Endothelial cell of umbilical vein (primary cell): ENCODE measurements around the gene MTRF1L. TPM values are rescaled to one million over a fixed set of nuclear protein-coding genes. Genes with fewer than 3 reads are reported as not detected.

Source experiments
- BruUV-seq: library from RNA; stranded (reverse); fragments of 400-500 nt; replicated peaks from 2 replicates; lab custom pipeline; 2021; lab: Mats Ljungman, UMichigan
- CTCF ChIA-PET: fragments of 300-600, 350-600 bp; sonication (Branson Sonifier 250); formaldehyde crosslinking; loops from one replicate; lab custom pipeline; 2021; ENCODE audit warnings: antibody characterized with exemption, inconsistent platforms; lab: Charles Lee
- POLR2A ChIA-PET: fragments of 300-600, 350-600 bp; sonication (Branson Sonifier 250); formaldehyde crosslinking; loops from one replicate; lab custom pipeline; 2021; ENCODE audit warnings: antibody characterized with exemption, inconsistent platforms; lab: Charles Lee
- DNase-seq: peaks from one replicate; pipeline ENCODE4 v3.0.0-alpha.2; 2011; ENCODE audit warnings: low read depth, low spot score
- FAIRE-seq: peaks from 2 replicates; lab custom pipeline; 2011; peaks lifted over from hg19 to GRCh38; lab: Jason Lieb, UNC
- H2AFZ ChIP-seq: 2 replicates; pipeline ENCODE4 v1.6.0; 2012; ENCODE audit warnings: low read depth, low read length, control low read depth, inconsistent platforms
- H3K27ac ChIP-seq: 2 replicates; pipeline ENCODE4 v1.5.1; 2011; ENCODE audit warnings: low read depth, mild to moderate bottlenecking, control low read depth, low read length, moderate library complexity; ENCODE audit not compliant: insufficient read depth
- H3K27me3 ChIP-seq, 2 experiments: 2 replicates each; pipeline versions ENCODE4 v1.6.0 to v1.6.1; 2011; ENCODE audit warnings: low read length in 2 of 2, mixed read lengths in 1 of 2; ENCODE audit not compliant: control insufficient read depth in 2 of 2, insufficient read depth in 2 of 2
- H3K36me3 ChIP-seq, 2 experiments: 2 replicates in 1 of 2; 3 replicates in 1 of 2; pipeline ENCODE4 v1.5.1; 2011; ENCODE audit warnings: low read length in 2 of 2, mild to moderate bottlenecking in 1 of 2, moderate library complexity in 1 of 2; ENCODE audit not compliant: control insufficient read depth in 2 of 2, insufficient read depth in 2 of 2; ENCODE audit errors: extremely low read depth in 1 of 2
- H3K4me1 ChIP-seq: 3 replicates; pipeline ENCODE4 v1.5.1; 2011; ENCODE audit warnings: mild to moderate bottlenecking, low read length; ENCODE audit not compliant: control insufficient read depth, insufficient read depth; ENCODE audit errors: extremely low read depth
- H3K4me2 ChIP-seq: 2 replicates; pipeline ENCODE4 v1.6.1; 2011; ENCODE audit warnings: low read length, control low read depth, mixed read lengths; ENCODE audit not compliant: insufficient read depth
- H3K4me3 ChIP-seq, 3 experiments: fragments of 200-600 bp in 1 of 3; sonication (generic), shearing (Covaris generic) in 1 of 3; replicated peaks in 1 of 3; 2 replicates each; pipeline ENCODE4 v1.5.1; 2011 to 2016; ENCODE audit warnings: control low read depth in 3 of 3, low read length in 3 of 3, mild to moderate bottlenecking in 2 of 3, inconsistent platforms in 1 of 3, low read depth in 1 of 3, moderate library complexity in 1 of 3; ENCODE audit not compliant: insufficient read depth in 1 of 3
- H3K79me2 ChIP-seq: 2 replicates; pipeline ENCODE4 v1.6.0; 2012; ENCODE audit warnings: low read length, inconsistent platforms; ENCODE audit not compliant: control insufficient read depth, insufficient read depth
- H3K9ac ChIP-seq: replicated peaks from 2 replicates; pipeline ENCODE3; 2011; ENCODE audit warnings: low read length, control low read depth; ENCODE audit not compliant: insufficient read depth; ENCODE audit errors: extremely low read depth
- H3K9me1 ChIP-seq: replicated peaks from 3 replicates; pipeline ENCODE4 v1.6.0; 2011; ENCODE audit warnings: mild to moderate bottlenecking, low read length; ENCODE audit not compliant: control insufficient read depth, insufficient read depth; ENCODE audit errors: extremely low read depth
- H3K9me3 ChIP-seq: replicated peaks from 2 replicates; pipeline ENCODE4 v1.5.1; 2012; ENCODE audit warnings: low read length, inconsistent platforms; ENCODE audit not compliant: control insufficient read depth, insufficient read depth
- H4K20me1 ChIP-seq: replicated peaks from 2 replicates; pipeline ENCODE3; 2011; ENCODE audit warnings: mild to moderate bottlenecking, low read length; ENCODE audit not compliant: control insufficient read depth, insufficient read depth; ENCODE audit errors: extremely low read depth
- EZH2 ChIP-seq: IDR thresholded peaks from 2 replicates; pipeline ENCODE4 v1.6.1; 2012; ENCODE audit warnings: borderline replicate concordance, low read depth, mild to moderate bottlenecking, moderate library complexity, low read length, inconsistent platforms; ENCODE audit not compliant: severe bottlenecking
- FOS ChIP-seq: IDR thresholded peaks from 2 replicates; pipeline ENCODE4 v1.6.1; 2011; ENCODE audit warnings: mild to moderate bottlenecking, low read length, moderate library complexity, borderline replicate concordance; ENCODE audit not compliant: insufficient read depth
- GATA2 ChIP-seq: IDR thresholded peaks from 2 replicates; pipeline ENCODE4 v1.7.0; 2011; ENCODE audit warnings: low read depth, mild to moderate bottlenecking, moderate library complexity, mixed read lengths, low read length; ENCODE audit not compliant: insufficient read length, insufficient read depth
- JUN ChIP-seq: IDR thresholded peaks from 2 replicates; pipeline ENCODE4 v1.6.1; 2011; ENCODE audit warnings: borderline replicate concordance, low read depth; ENCODE audit not compliant: insufficient read length, insufficient read depth
- MYC ChIP-seq: IDR thresholded peaks from one replicate; pipeline ENCODE4 v1.6.1; 2011; ENCODE audit warnings: mild to moderate bottlenecking, low read depth, low read length
- POLR2A ChIP-seq: IDR thresholded peaks from 2 replicates; pipeline ENCODE4 v1.6.1; 2012; ENCODE audit warnings: low read depth, mild to moderate bottlenecking, control low read depth, low read length
- POLR2AphosphoS5 ChIP-seq: IDR thresholded peaks from 2 replicates; pipeline ENCODE4 v1.6.1; 2012; ENCODE audit warnings: low read depth, mild to moderate bottlenecking, control low read depth, low read length, moderate library complexity; ENCODE audit not compliant: insufficient read depth
- dilution Hi-C: fragments of 300-500 bp; cut with MboI; formaldehyde crosslinking; loops from one replicate; pipeline ENCODE4 v1.15.0; 2019; ENCODE audit warnings: low sequenced_read_pairs; ENCODE audit not compliant: extremely low pct_ligation_motif_present
- intact Hi-C: fragments of 100-400 bp; cut with micrococcal nuclease; formaldehyde crosslinking; loops from one replicate; pipeline ENCODE4 v1.10.0; 2022
- polyA plus RNA-seq, 4 experiments: library from polyadenylated mRNA; depleted of rRNA in 3 of 4; stranded (reverse) in 3 of 4; unstranded in 1 of 4; fragments of >200 nt; gene quantifications; 2 replicates each; pipeline versions ENCODE4 v1.2.1 to v1.2.3, GENCODE V29; 2011 to 2012; ENCODE audit warnings: missing spikeins in 1 of 4
- total RNA-seq: library from RNA; stranded (reverse); gene quantifications from 2 replicates; pipeline ENCODE4 v1.2.3, GENCODE V29; 2021
- TF ChIP-seq, protein P1 (sequence below): IDR thresholded peaks from 2 replicates; pipeline ENCODE4 v1.6.1; 2011; ENCODE audit not compliant: insufficient read depth, insufficient read length
- TF ChIP-seq, protein P2 (sequence below), 2 donors: IDR thresholded peaks; 1 replicate in 1 of 2; 2 replicates in 1 of 2; pipeline ENCODE4 v1.5.1; 2011; ENCODE audit warnings: low read length in 2 of 2, mild to moderate bottlenecking in 2 of 2, moderate library complexity in 2 of 2, control low read depth in 1 of 2, inconsistent platforms in 1 of 2, low read depth in 1 of 2; ENCODE audit not compliant: insufficient read depth in 1 of 2; ENCODE audit errors: extremely low read depth in 1 of 2

The MTRF1L gene
- total and polyA plus RNA-seq, 2 donors (not counting 3 experiments of a cell fraction or from before 2014, with no cell fraction given), result 6.2 to 27.5 TPM

DNA sequence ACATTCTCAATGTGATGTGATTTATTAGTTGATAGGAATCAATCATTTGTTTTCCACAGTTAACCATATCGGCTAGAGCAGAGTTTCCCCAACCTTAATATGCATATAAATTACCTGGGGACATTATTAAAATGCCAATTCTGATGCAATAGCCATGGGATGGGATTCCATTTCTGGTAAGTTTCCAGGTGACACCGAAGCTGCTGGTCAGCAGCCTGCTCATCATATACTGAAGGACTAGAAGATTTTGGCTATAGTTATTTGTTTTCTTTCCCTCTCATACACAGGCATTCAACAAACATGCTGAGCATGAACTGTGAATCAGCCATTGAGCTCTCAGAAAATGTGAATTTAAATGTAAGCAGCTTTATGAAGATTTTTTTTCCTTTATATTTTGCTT is 55.5 kb downstream of the MTRF1L start:
- intact Hi-C loops (no loop called here), dilution Hi-C loops (no loop called here)
- no peaks in the 10 kb centered on the region for H3K79me2 ChIP-seq
- CTCF ChIA-PET, result interaction anchor here (0.7 to 6.2 kb wide), 8 partner anchors 8 to 462 kb away, joined by 3 to 103 read pairs (median 10); partner anchors contain the start of gene VIP
- H3K9me1 ChIP-seq, result no peaks in the 10 kb centered on the region
- no peaks in the 10 kb centered on the region for H3K27me3 ChIP-seq
- H3K4me1 ChIP-seq, result peaks cover 4% of the 10 kb centered on the region
- H2AFZ ChIP-seq, result no peak overlapping the region
- no peak for TF ChIP-seq EZH2
- no peak for TF ChIP-seq GATA2
- no peak for TF ChIP-seq POLR2A
- no peak for TF ChIP-seq FOS
- TF ChIP-seq, protein P1, sequence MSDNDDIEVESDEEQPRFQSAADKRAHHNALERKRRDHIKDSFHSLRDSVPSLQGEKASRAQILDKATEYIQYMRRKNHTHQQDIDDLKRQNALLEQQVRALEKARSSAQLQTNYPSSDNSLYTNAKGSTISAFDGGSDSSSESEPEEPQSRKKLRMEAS, result no peak
- TF ChIP-seq POLR2AphosphoS5, result no peak
- TF ChIP-seq, protein P2, sequence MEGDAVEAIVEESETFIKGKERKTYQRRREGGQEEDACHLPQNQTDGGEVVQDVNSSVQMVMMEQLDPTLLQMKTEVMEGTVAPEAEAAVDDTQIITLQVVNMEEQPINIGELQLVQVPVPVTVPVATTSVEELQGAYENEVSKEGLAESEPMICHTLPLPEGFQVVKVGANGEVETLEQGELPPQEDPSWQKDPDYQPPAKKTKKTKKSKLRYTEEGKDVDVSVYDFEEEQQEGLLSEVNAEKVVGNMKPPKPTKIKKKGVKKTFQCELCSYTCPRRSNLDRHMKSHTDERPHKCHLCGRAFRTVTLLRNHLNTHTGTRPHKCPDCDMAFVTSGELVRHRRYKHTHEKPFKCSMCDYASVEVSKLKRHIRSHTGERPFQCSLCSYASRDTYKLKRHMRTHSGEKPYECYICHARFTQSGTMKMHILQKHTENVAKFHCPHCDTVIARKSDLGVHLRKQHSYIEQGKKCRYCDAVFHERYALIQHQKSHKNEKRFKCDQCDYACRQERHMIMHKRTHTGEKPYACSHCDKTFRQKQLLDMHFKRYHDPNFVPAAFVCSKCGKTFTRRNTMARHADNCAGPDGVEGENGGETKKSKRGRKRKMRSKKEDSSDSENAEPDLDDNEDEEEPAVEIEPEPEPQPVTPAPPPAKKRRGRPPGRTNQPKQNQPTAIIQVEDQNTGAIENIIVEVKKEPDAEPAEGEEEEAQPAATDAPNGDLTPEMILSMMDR (IDR thresholded peaks at IDR 0.05; ENCODE audit: extremely low read depth in 1 of 2, insufficient read depth in 1 of 2, low read depth in 1 of 2, low read length in 2 of 2), result no peak
- no peak for TF ChIP-seq JUN
- no peak for TF ChIP-seq MYC
- H3K4me3 ChIP-seq, result no peak overlapping the region
- no TSS peak for BruUV-seq
- DNase-seq, result no peak
- H3K27ac ChIP-seq, result no peak overlapping the region
- H3K9ac ChIP-seq, result no peak overlapping the region
- no peaks in the 10 kb centered on the region for H4K20me1 ChIP-seq
- H3K36me3 ChIP-seq, result no peaks in the 10 kb centered on the region
- no peak overlapping the region for H3K4me2 ChIP-seq
- H3K9me3 ChIP-seq, result no peaks in the 10 kb centered on the region
- POLR2A ChIA-PET, result no interaction called here
- FAIRE-seq, result no peak
